IgD-negative memory B cell (primary cell): ENCODE data around the gene UTP3. TPM values are rescaled to one million over a fixed set of nuclear protein-coding genes. Genes with fewer than 3 reads are reported as not detected.
"Not testable (repeated sequence)": the region's sequence is repeated elsewhere in the genome, so short reads cannot be mapped to it uniquely, and the experiment has no call there.

ENCODE experiments used
- H3K27ac Mint-ChIP-seq, 3 donors: one replicate each; pipeline ENCODE4 v1.8.0; 2020 to 2022; ENCODE audit warnings: mild to moderate bottlenecking in 3 of 3, mixed read lengths in 3 of 3, moderate library complexity in 1 of 3
- H3K27me3 Mint-ChIP-seq: one replicate; pipeline ENCODE4 v1.8.0; 2021; ENCODE audit warnings: mixed read lengths
- H3K36me3 Mint-ChIP-seq: one replicate; pipeline ENCODE4 v1.8.0; 2020; ENCODE audit warnings: mild to moderate bottlenecking, mixed read lengths
- H3K4me1 Mint-ChIP-seq, 3 donors: one replicate each; pipeline ENCODE4 v1.8.0; 2020 to 2022; ENCODE audit warnings: mixed read lengths in 3 of 3, mild to moderate bottlenecking in 1 of 3
- H3K4me3 Mint-ChIP-seq, 4 donors: one replicate each; pipeline ENCODE4 v1.8.0; 2020 to 2022; ENCODE audit warnings: mild to moderate bottlenecking in 4 of 4, mixed read lengths in 4 of 4, moderate library complexity in 3 of 4
- H3K9me3 Mint-ChIP-seq, 3 donors: one replicate each; pipeline ENCODE4 v1.8.0; 2020 to 2021; ENCODE audit warnings: mixed read lengths in 3 of 3, mild to moderate bottlenecking in 1 of 3
- polyA plus RNA-seq: library from polyadenylated mRNA; unstranded; fragments of 300-500 nt; fragmentation: Illumina TruSeq; gene quantifications from one replicate; pipeline ENCODE4 v1.2.3, GENCODE V29; 2021

UTP3 gene
- polyA plus RNA-seq = 15.9 TPM

GRCh38 chr4:70687821-70688794 lies at the start of gene UTP3:
TSS of gene UTP3 (plus strand) at chr4:70688532. CDS start at chr4:70688678, 146 bp downstream.
- no peaks in the 10 kb centered on the region for H3K9me3 Mint-ChIP-seq
- H3K4me3 Mint-ChIP-seq = peak within 1 kb of the TSS; percentile 98 to 99 (median 99)
- peaks cover 2% of the 10 kb centered on the region for H3K27me3 Mint-ChIP-seq
- peak within 1 kb of the TSS; percentile 97 to 99 (median 99) for H3K27ac Mint-ChIP-seq
- H3K4me1 Mint-ChIP-seq = peaks cover 23 to 31% (median 27%) of the 10 kb centered on the region in 3 donors
- no peaks in the 10 kb centered on the region for H3K36me3 Mint-ChIP-seq

GRCh38 chr4:70640192-70640591 lies 48.1 kb upstream of the UTP3 start:
- H3K4me3 Mint-ChIP-seq = no peak overlapping the region
- peaks cover 4% of the 10 kb centered on the region for H3K36me3 Mint-ChIP-seq
- H3K27me3 Mint-ChIP-seq = no peaks in the 10 kb centered on the region
- H3K27ac Mint-ChIP-seq = no peak overlapping the region
- H3K9me3 Mint-ChIP-seq = no peaks in the 10 kb centered on the region
- peaks cover 5 to 7% (median 6%) of the 10 kb centered on the region in 3 donors for H3K4me1 Mint-ChIP-seq

- Mint-ChIP-seq H3K4me1 (peaks cover 7 to 18% (median 11%) of the 10 kb centered on the region in 3 donors), H3K4me3 (peak overlapping the region in 1 of 4 donors; percentile 28), H3K27ac (peak overlapping the region in 2 of 3 donors; percentile 37 to 63)
- H3K27me3 Mint-ChIP-seq, H3K36me3 Mint-ChIP-seq, H3K9me3 Mint-ChIP-seq: not testable (repeated sequence)
Observed at GRCh38 chr4:70650741-70651140, 37.6 kb upstream of the UTP3 start.

- H3K27me3 Mint-ChIP-seq = peaks cover 2% of the 10 kb centered on the region
- no peaks in the 10 kb centered on the region for H3K9me3 Mint-ChIP-seq
- H3K27ac Mint-ChIP-seq = peak overlapping the region in 1 of 3 donors; percentile 64
- H3K36me3 Mint-ChIP-seq = no peaks in the 10 kb centered on the region
- H3K4me1 Mint-ChIP-seq = peaks cover 7 to 18% (median 11%) of the 10 kb centered on the region in 3 donors
- no peak overlapping the region for H3K4me3 Mint-ChIP-seq
Observed at GRCh38 chr4:70651864-70652506, 36.3 kb upstream of the UTP3 start.

GRCh38 chr4:70654605-70655011 lies 33.7 kb upstream of the UTP3 start:
- H3K9me3 Mint-ChIP-seq = no peaks in the 10 kb centered on the region
- H3K36me3 Mint-ChIP-seq = peaks cover 2% of the 10 kb centered on the region
- H3K4me1 Mint-ChIP-seq = peaks cover 15 to 24% (median 19%) of the 10 kb centered on the region in 3 donors
- no peaks in the 10 kb centered on the region for H3K27me3 Mint-ChIP-seq
- H3K27ac Mint-ChIP-seq = peak overlapping the region in 1 of 3 donors; percentile 3
- H3K4me3 Mint-ChIP-seq = no peak overlapping the region

GRCh38 chr4:70657326-70657725 lies 31.0 kb upstream of the UTP3 start:
- H3K36me3 Mint-ChIP-seq = peaks cover 5% of the 10 kb centered on the region
- peak overlapping the region in 2 of 3 donors; percentile 7 to 41 for H3K27ac Mint-ChIP-seq

GRCh38 chr4:70658418-70658817 lies 29.9 kb upstream of the UTP3 start:
- H3K27ac Mint-ChIP-seq = peak overlapping the region; percentile 0 to 88 (median 17)
- peaks cover 18 to 28% (median 20%) of the 10 kb centered on the region in 3 donors for H3K4me1 Mint-ChIP-seq
- H3K9me3 Mint-ChIP-seq = no peaks in the 10 kb centered on the region
- H3K36me3 Mint-ChIP-seq = peaks cover 5% of the 10 kb centered on the region
- no peaks in the 10 kb centered on the region for H3K27me3 Mint-ChIP-seq
- peak overlapping the region in 2 of 4 donors; percentile 61 to 72 for H3K4me3 Mint-ChIP-seq

More at GRCh38 chr4:70657326-70657725, 31.0 kb upstream of the UTP3 start:
- peaks cover 18 to 28% (median 20%) of the 10 kb centered on the region in 3 donors for H3K4me1 Mint-ChIP-seq
- no peaks in the 10 kb centered on the region for H3K27me3 Mint-ChIP-seq
- no peaks in the 10 kb centered on the region for H3K9me3 Mint-ChIP-seq
- H3K4me3 Mint-ChIP-seq = peak overlapping the region in 1 of 4 donors; percentile 5

- peaks cover 18 to 28% (median 22%) of the 10 kb centered on the region in 3 donors for H3K4me1 Mint-ChIP-seq
- no peaks in the 10 kb centered on the region for H3K27me3 Mint-ChIP-seq
- no peaks in the 10 kb centered on the region for H3K9me3 Mint-ChIP-seq
- H3K27ac Mint-ChIP-seq = peak overlapping the region in 2 of 3 donors; percentile 29 to 67
- peaks cover 5% of the 10 kb centered on the region for H3K36me3 Mint-ChIP-seq
- peak overlapping the region; percentile 23 to 67 (median 62) for H3K4me3 Mint-ChIP-seq
Observed at GRCh38 chr4:70660106-70660505, 28.2 kb upstream of the UTP3 start.

GRCh38 chr4:70661309-70661922 lies 26.9 kb upstream of the UTP3 start:
- H3K9me3 Mint-ChIP-seq, H3K27me3 Mint-ChIP-seq, H3K36me3 Mint-ChIP-seq: not testable (repeated sequence)
- Mint-ChIP-seq H3K4me3 (peak overlapping the region; percentile 67 to 89 (median 84)), H3K4me1 (peaks cover 21 to 30% (median 22%) of the 10 kb centered on the region in 3 donors), H3K27ac (peak overlapping the region in 2 of 3 donors; percentile 26 to 31)

- no peaks in the 10 kb centered on the region for H3K9me3 Mint-ChIP-seq
- peak within 1 kb of the TSS; percentile 1 to 39 (median 13) for H3K27ac Mint-ChIP-seq
- H3K4me1 Mint-ChIP-seq = peaks cover 36 to 39% (median 37%) of the 10 kb centered on the region in 3 donors
- H3K4me3 Mint-ChIP-seq = peak within 1 kb of the TSS; percentile 87 to 94 (median 90)
- no peaks in the 10 kb centered on the region for H3K27me3 Mint-ChIP-seq
- H3K36me3 Mint-ChIP-seq = peaks cover 7% of the 10 kb centered on the region
Observed at GRCh38 chr4:70666369-70666768, 22.0 kb upstream of the UTP3 start, which contains the start of gene JCHAIN. TSS of gene JCHAIN (minus strand) at chr4:70666508. CDS start at chr4:70666490, 18 bp downstream.

- Mint-ChIP-seq H3K36me3 (peaks cover 7% of the 10 kb centered on the region), H3K9me3 (no peaks in the 10 kb centered on the region), H3K4me3 (peak overlapping the region in 3 of 4 donors; percentile 65 to 88 (median 87)), H3K4me1 (peaks cover 32 to 40% (median 39%) of the 10 kb centered on the region in 3 donors), H3K27ac (peak overlapping the region; percentile 12 to 80 (median 76)), H3K27me3 (no peaks in the 10 kb centered on the region)
Observed at GRCh38 chr4:70667740-70668535, 20.4 kb upstream of the UTP3 start.

- H3K27me3 Mint-ChIP-seq = no peaks in the 10 kb centered on the region
- peak overlapping the region in 2 of 3 donors; percentile 66 to 78 for H3K27ac Mint-ChIP-seq
- H3K4me3 Mint-ChIP-seq = peak overlapping the region in 2 of 4 donors; percentile 49 to 67
- H3K9me3 Mint-ChIP-seq = no peaks in the 10 kb centered on the region
- peaks cover 7% of the 10 kb centered on the region for H3K36me3 Mint-ChIP-seq
- peaks cover 35 to 47% (median 36%) of the 10 kb centered on the region in 3 donors for H3K4me1 Mint-ChIP-seq
Observed at GRCh38 chr4:70670332-70671014, 17.9 kb upstream of the UTP3 start.

GRCh38 chr4:70671091-70671490 lies 17.2 kb upstream of the UTP3 start:
- Mint-ChIP-seq H3K27ac (peak overlapping the region in 2 of 3 donors; percentile 66 to 78), H3K36me3 (peaks cover 7% of the 10 kb centered on the region), H3K4me1 (peaks cover 41 to 52% (median 42%) of the 10 kb centered on the region in 3 donors), H3K27me3 (no peaks in the 10 kb centered on the region), H3K9me3 (no peaks in the 10 kb centered on the region), H3K4me3 (peak overlapping the region in 3 of 4 donors; percentile 49 to 72 (median 67))
